ENCODE data around the gene OSMR. TPM values are rescaled to one million over a fixed set of nuclear protein-coding genes. Genes with fewer than 3 reads are reported as not detected.
A peak's percentile ranks its signal among the peaks of the same experiment; 100 is the strongest.

OSMR gene
- total and polyA plus RNA-seq, 7 experiments from 2014 or later: 0.20 to 0.37 TPM; not detected in 5

GRCh38 chr5:38953426-38954012, 107.7 kb downstream of the OSMR start:
- intact Hi-C loops (cut with micrococcal nuclease): no loop called here
- Mint-ChIP-seq H3K4me3 (no peak overlapping the region), H3K4me1 (peaks cover 0 to 2% (median 0%) of the 10 kb centered on the region in 7 donors), H3K27ac (no peak overlapping the region), H3K27me3 (no peaks in the 10 kb centered on the region), H3K36me3 (peaks cover 12 to 50% (median 31%) of the 10 kb centered on the region in 5 donors), H3K9me3 (no peaks in the 10 kb centered on the region)
- ChIA-PET CTCF (interaction anchor here (0.6 kb wide), 1 partner anchor 352 kb away, joined by 4 read pairs; no protein-coding TSS in a partner anchor), POLR2A (no interaction called here)
- ATAC-seq (no peak), DNase-seq (no peak)
- Histone ChIP-seq H3K4me1 (ENCODE audit: control insufficient read depth in 2 of 2, insufficient read depth in 2 of 2, low read length in 2 of 2) (no peaks in the 10 kb centered on the region), H3K9me3 (ENCODE audit: control insufficient read depth in 2 of 3, low read length in 3 of 3) (no peaks in the 10 kb centered on the region), H3K27me3 (ENCODE audit: control insufficient read depth in 2 of 2, insufficient read depth in 2 of 2, low read length in 2 of 2) (no peaks in the 10 kb centered on the region), H3K4me3 (ENCODE audit: low read length) (no peak overlapping the region), H3K27ac (ENCODE audit: low read depth, low read length) (no peak overlapping the region), H3K36me3 (ENCODE audit: control insufficient read depth in 2 of 3, insufficient read depth in 3 of 3, low read length in 3 of 3) (peaks cover 14 to 71% (median 51%) of the 10 kb centered on the region in 3 experiments)

- Histone ChIP-seq H3K36me3 (ENCODE audit: control insufficient read depth in 2 of 3, insufficient read depth in 3 of 3, low read length in 3 of 3) (peaks cover 6 to 69% (median 9%) of the 10 kb centered on the region in 3 experiments), H3K27ac (ENCODE audit: low read depth, low read length) (no peak overlapping the region), H3K4me3 (ENCODE audit: low read length) (no peak overlapping the region), H3K9me3 (ENCODE audit: control insufficient read depth in 2 of 3, low read length in 3 of 3) (no peaks in the 10 kb centered on the region), H3K27me3 (ENCODE audit: control insufficient read depth in 2 of 2, insufficient read depth in 2 of 2, low read length in 2 of 2) (no peaks in the 10 kb centered on the region), H3K4me1 (ENCODE audit: control insufficient read depth in 2 of 2, insufficient read depth in 2 of 2, low read length in 2 of 2) (no peaks in the 10 kb centered on the region)
- H3K9me3 Mint-ChIP-seq: no peaks in the 10 kb centered on the region
- peaks cover 0 to 4% (median 0%) of the 10 kb centered on the region in 7 donors for H3K4me1 Mint-ChIP-seq
- no peak overlapping the region for H3K4me3 Mint-ChIP-seq
- CTCF ChIA-PET: interaction anchor here (1.0 kb wide), 1 partner anchor 22 kb away, joined by 3 read pairs; no protein-coding TSS in a partner anchor
- no peaks in the 10 kb centered on the region for H3K27me3 Mint-ChIP-seq
- POLR2A ChIA-PET: interaction anchor here (0.7 kb wide), 1 partner anchor 153 kb away, joined by 4 read pairs; no protein-coding TSS in a partner anchor
- peaks cover 0 to 23% (median 19%) of the 10 kb centered on the region in 5 donors for H3K36me3 Mint-ChIP-seq
- no peak overlapping the region for H3K27ac Mint-ChIP-seq
- ATAC-seq (no peak), DNase-seq (no peak)
- intact Hi-C loops (cut with micrococcal nuclease): no loop called here
Observed at GRCh38 chr5:38961691-38962090, 115.9 kb downstream of the OSMR start.

- H3K4me3 Mint-ChIP-seq: no peak overlapping the region
- peaks cover 0 to 4% (median 0%) of the 10 kb centered on the region in 7 donors for H3K4me1 Mint-ChIP-seq
- no peak for ATAC-seq
- ChIA-PET POLR2A (no interaction called here), CTCF (no interaction called here)
- no peak overlapping the region for H3K4me3 ChIP-seq (ENCODE audit: low read length)
- no peak overlapping the region for H3K27ac Mint-ChIP-seq
- no peaks in the 10 kb centered on the region for H3K27me3 ChIP-seq (ENCODE audit: control insufficient read depth in 2 of 2, insufficient read depth in 2 of 2, low read length in 2 of 2)
- H3K9me3 Mint-ChIP-seq: no peaks in the 10 kb centered on the region
- no peaks in the 10 kb centered on the region for H3K4me1 ChIP-seq (ENCODE audit: control insufficient read depth in 2 of 2, insufficient read depth in 2 of 2, low read length in 2 of 2)
- no peaks in the 10 kb centered on the region for H3K27me3 Mint-ChIP-seq
- H3K27ac ChIP-seq (ENCODE audit: low read depth, low read length): no peak overlapping the region
- intact Hi-C loops (cut with micrococcal nuclease): no loop called here
- H3K36me3 ChIP-seq (ENCODE audit: control insufficient read depth in 2 of 3, insufficient read depth in 3 of 3, low read length in 3 of 3): peaks cover 7 to 55% (median 11%) of the 10 kb centered on the region in 3 experiments
- H3K9me3 ChIP-seq (ENCODE audit: control insufficient read depth in 2 of 3, low read length in 3 of 3): no peaks in the 10 kb centered on the region
- no peak for DNase-seq
- H3K36me3 Mint-ChIP-seq: peaks cover 0 to 10% (median 7%) of the 10 kb centered on the region in 5 donors
Observed at GRCh38 chr5:38968665-38969064, 122.9 kb downstream of the OSMR start.

- POLR2A ChIA-PET: no interaction called here
- H3K36me3 Mint-ChIP-seq: peaks cover 0 to 41% (median 21%) of the 10 kb centered on the region in 5 donors
Observed at GRCh38 chr5:38978036-38978435, 132.2 kb downstream of the OSMR start.

GRCh38 chr5:38979535-38979934, 133.7 kb downstream of the OSMR start:
- Histone ChIP-seq H3K27ac (ENCODE audit: low read depth, low read length) (no peak overlapping the region), H3K9me3 (ENCODE audit: control insufficient read depth in 2 of 3, low read length in 3 of 3) (no peaks in the 10 kb centered on the region), H3K4me1 (ENCODE audit: control insufficient read depth in 2 of 2, insufficient read depth in 2 of 2, low read length in 2 of 2) (no peaks in the 10 kb centered on the region), H3K36me3 (ENCODE audit: control insufficient read depth in 2 of 3, insufficient read depth in 3 of 3, low read length in 3 of 3) (peaks cover 0 to 35% (median 2%) of the 10 kb centered on the region in 3 experiments), H3K27me3 (ENCODE audit: control insufficient read depth in 2 of 2, insufficient read depth in 2 of 2, low read length in 2 of 2) (no peaks in the 10 kb centered on the region), H3K4me3 (ENCODE audit: low read length) (no peak overlapping the region)
- Mint-ChIP-seq H3K27ac (peak overlapping the region in 4 of 9 donors; percentile 26 to 68 (median 50)), H3K9me3 (no peaks in the 10 kb centered on the region), H3K4me1 (peaks cover 0 to 18% (median 7%) of the 10 kb centered on the region in 7 donors), H3K27me3 (no peaks in the 10 kb centered on the region), H3K4me3 (no peak overlapping the region), H3K36me3 (peaks cover 0 to 36% (median 17%) of the 10 kb centered on the region in 5 donors)
- intact Hi-C loops (cut with micrococcal nuclease): no loop called here
- DNase-seq (no peak), ATAC-seq (no peak)
- ChIA-PET POLR2A (interaction anchor here (1.1 kb wide), 1 partner anchor 10 kb away, joined by 4 read pairs; no protein-coding TSS in a partner anchor), CTCF (interaction anchor here (0.5 kb wide), 1 partner anchor 18 kb away, joined by 3 read pairs; no protein-coding TSS in a partner anchor)

More at GRCh38 chr5:38978036-38978435, 132.2 kb downstream of the OSMR start:
- ATAC-seq: no peak
- no peak for DNase-seq
- CTCF ChIA-PET: interaction anchor here (0.7 kb wide), 1 partner anchor 9 kb away, joined by 3 read pairs; no protein-coding TSS in a partner anchor
- H3K27me3 Mint-ChIP-seq: no peaks in the 10 kb centered on the region
- no peak overlapping the region for H3K27ac ChIP-seq (ENCODE audit: low read depth, low read length)
- H3K36me3 ChIP-seq (ENCODE audit: control insufficient read depth in 2 of 3, insufficient read depth in 3 of 3, low read length in 3 of 3): peaks cover 3 to 48% (median 3%) of the 10 kb centered on the region in 3 experiments
- no peaks in the 10 kb centered on the region for H3K9me3 ChIP-seq (ENCODE audit: control insufficient read depth in 2 of 3, low read length in 3 of 3)
- H3K4me3 ChIP-seq (ENCODE audit: low read length): no peak overlapping the region
- peaks cover 0 to 13% (median 7%) of the 10 kb centered on the region in 7 donors for H3K4me1 Mint-ChIP-seq
- no peaks in the 10 kb centered on the region for H3K4me1 ChIP-seq (ENCODE audit: control insufficient read depth in 2 of 2, insufficient read depth in 2 of 2, low read length in 2 of 2)
- H3K9me3 Mint-ChIP-seq: no peaks in the 10 kb centered on the region
- H3K27ac Mint-ChIP-seq: no peak overlapping the region
- intact Hi-C loops (cut with micrococcal nuclease): no loop called here
- H3K27me3 ChIP-seq (ENCODE audit: control insufficient read depth in 2 of 2, insufficient read depth in 2 of 2, low read length in 2 of 2): no peaks in the 10 kb centered on the region
- H3K4me3 Mint-ChIP-seq: no peak overlapping the region

Other genes starting within 250 kb of the OSMR start
- gene RICTOR, start 228.4 kb downstream of the OSMR start, total RNA-seq: 10 to 100 TPM; 56.9 to 96.2 (median 86.5) TPM
- 10 to 100 TPM; 16.2 to 22.9 TPM for gene RICTOR, start 228.4 kb downstream of the OSMR start, polyA plus RNA-seq

Measured in naive thymus-derived CD4-positive, alpha-beta T cell (primary cell).